Nucleus accumbens (tissue), 56 donors: ENCODE data around the gene ROR1.

ENCODE experiments used
- DNase-seq, 56 donors: peaks; one replicate each; lab custom pipeline; 2025; lab: John Stamatoyannopoulos, UW

The ROR1 gene

GRCh38 chr1:63951059-63951946 lies 177.5 kb downstream of the ROR1 start:
- DNase-seq = no peak

- no peak for DNase-seq
These were observed 180.4 kb downstream of the ROR1 start for GRCh38 chr1:63954187-63954586.

- no peak for DNase-seq
These were observed 181.7 kb downstream of the ROR1 start for GRCh38 chr1:63955370-63956145.

GRCh38 chr1:63958556-63958955 lies 184.7 kb downstream of the ROR1 start:
- no peak for DNase-seq

GRCh38 chr1:63960326-63960725 lies 186.5 kb downstream of the ROR1 start:
- DNase-seq = no peak

- DNase-seq = no peak
These were observed 192.2 kb downstream of the ROR1 start for GRCh38 chr1:63966016-63966415.

GRCh38 chr1:63967901-63968300 lies 194.1 kb downstream of the ROR1 start:
- no peak for DNase-seq

- no peak for DNase-seq
These were observed 195.0 kb downstream of the ROR1 start for GRCh38 chr1:63968663-63969440.

DNA sequence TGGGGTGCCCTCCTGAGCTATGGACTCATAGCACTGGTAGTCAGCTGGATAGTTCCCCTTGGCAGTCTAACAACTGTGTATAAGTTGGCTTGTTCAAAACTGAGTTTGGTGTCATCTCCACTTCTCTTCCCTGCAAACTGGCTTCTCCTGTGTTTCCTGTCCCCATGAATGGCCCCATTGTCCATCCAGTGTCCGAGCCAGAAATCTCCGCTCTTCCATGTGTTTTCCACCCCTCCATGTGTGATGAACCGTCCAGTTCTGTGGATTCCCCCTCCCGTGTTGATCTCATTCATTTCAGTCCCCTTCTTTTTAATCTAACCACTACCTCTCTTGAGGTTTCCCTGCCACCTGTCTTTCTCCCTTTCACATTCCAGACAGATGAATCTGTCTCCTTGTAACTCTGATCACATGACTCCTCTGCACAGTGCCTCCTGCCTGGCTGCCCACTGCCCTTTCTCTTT lies 195.7 kb downstream of the ROR1 start:
- DNase-seq = peak in 25 of 56 donors; percentile 0 to 60 (median 13)

DNA sequence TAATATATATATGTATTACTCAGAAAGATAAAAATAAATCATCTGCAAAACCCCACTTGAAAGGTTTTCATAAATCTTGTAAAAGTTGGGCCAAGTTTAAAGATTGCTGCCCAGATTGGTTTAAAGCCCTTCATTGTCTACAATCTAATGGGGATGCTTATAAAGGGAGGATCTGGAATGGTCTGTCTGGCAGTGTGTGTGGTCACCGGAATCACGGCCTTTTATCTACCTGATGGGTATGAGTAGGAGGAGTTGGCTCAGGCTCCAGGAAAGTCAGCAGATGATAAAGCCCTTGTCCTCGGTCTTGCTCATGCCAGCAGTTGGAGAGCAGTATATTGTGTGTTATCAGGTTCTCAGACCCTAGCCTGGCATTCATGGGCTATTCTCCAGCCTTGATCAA lies 197.7 kb downstream of the ROR1 start:
- DNase-seq = no peak

GRCh38 chr1:63973005-63973419 lies 199.2 kb downstream of the ROR1 start:
- DNase-seq = no peak

DNA sequence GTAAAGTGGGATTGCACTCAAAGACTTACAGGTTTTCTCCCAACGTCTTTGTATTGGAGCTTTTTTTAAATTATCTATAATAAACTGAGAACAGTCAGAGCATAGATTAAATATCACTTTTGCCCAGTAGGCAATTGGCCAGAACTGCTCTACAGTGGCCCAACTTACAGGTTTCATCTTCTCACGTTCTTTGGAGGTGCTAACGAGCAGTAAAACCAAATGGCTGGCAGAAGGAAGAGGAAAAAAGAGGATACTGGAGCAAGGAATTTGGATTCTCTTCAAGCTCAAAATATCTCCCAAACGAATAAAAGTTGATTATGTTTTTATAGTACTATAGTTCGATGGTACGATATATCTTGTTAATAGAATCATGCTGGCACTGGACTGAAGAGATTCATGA lies 201.1 kb downstream of the ROR1 start:
- no peak for DNase-seq

GRCh38 chr1:63975481-63975880 lies 201.7 kb downstream of the ROR1 start:
- DNase-seq = no peak

DNA sequence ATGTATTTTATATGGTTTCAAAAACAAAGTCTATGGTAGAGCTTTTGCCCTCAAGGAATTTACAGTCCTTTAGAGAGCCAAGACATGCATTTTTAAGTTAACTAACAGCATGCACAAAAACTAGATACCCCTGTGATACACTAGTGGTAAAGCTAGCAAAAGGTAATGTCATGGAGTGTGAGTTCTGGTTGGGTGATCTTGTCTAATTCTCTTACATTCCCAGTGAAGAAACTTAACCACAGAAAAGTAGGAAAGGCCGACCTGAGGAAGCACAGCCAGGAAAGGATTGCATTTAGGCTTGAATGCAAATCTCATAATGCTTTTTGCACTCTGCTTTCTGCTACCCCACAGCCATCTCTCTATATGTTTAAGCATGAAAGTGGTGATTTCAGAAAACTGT lies 202.2 kb downstream of the ROR1 start:
- DNase-seq = no peak

GRCh38 chr1:63977466-63977865 lies 203.6 kb downstream of the ROR1 start:
- no peak for DNase-seq

DNA sequence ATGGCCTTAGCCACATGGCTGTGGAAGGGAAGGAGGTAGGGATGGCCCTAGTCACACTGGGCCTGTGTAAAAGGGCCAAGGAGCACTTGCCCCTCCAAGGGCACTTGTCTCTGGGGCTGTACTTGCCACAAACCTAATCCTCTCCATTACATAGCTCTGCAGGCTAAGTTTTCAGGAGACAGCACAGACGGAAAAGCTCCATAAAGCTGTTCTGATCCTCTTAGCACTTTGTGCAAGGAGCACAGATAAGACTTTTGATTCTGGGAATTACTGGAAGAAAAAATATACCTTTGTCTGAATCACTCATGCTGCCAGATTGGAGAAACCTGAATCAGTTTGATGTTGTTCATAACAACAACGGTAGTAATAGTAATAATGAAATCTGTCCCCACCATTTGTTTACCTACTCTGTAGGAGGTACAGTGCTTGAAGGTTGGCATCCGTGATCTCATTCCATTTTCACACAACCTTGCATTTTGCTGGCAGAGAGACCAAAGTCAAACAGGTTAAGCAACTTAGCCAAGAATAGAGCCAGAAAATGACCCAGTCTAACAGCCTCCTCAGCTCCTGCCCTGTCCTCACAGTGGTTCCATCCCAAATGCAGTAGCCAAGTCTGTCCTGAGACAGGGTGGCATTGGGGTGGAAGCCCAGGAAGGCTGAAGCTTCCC lies 207.1 kb downstream of the ROR1 start:
- DNase-seq = no peak

DNA sequence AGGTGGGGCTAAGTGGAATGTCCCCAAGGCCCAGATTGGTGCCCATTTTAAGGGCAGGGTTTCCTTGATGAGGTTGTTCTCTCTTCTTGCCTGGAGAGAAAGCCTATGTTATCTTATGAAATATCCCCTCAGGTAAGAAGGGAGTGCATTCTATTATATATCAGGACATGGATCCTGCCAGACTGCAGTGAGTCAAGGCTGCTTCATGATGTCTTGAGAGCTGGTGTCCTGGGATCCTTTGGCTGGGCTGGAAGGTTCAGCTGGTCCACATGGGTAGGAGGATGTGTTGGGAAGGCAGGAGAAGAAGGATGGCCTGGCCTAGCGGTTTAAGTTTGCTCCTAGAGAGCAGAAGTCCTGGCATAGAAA lies 207.6 kb downstream of the ROR1 start:
- DNase-seq = no peak

- no peak for DNase-seq
These were observed 208.4 kb downstream of the ROR1 start for GRCh38 chr1:63982201-63982600.

DNA sequence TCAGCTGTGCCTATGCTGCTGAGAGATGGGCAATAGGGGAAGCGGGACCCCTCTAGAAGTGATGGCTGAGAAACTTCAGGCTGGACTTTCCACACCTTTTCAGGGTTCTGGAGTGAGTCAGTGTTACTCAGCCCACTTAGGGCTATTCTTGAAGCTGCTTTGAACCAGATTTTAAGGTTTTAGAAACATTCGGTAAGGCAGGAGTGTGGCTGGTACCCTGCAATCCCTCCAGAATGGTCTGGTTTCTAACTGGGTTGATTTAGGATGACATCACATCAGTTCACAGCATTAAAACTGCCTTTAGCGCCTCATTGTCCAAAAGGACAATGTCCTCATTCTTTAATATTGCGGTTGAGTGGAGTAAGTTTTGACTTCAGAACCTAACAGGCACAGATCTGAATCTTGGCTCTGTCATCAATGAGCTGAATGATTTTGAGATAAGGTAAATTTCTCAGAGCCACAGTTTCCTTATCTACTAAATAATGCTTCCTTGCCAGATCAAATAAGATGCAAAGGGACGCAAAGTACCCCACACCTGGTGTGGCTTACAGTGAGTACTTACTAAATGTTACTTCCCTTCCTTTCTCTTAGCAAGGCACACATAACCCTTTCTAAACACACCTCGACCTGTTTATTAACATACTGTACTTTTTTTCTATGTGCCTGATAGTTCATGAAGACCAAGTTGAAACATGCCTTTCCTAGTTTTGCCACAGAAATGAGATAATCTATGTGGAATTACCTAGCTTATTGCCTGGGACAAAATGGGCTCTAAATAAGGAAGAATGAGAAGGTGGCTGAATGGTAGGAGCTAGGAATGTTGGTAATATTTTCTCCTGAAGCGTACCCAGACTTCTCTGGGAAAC lies 209.8 kb downstream of the ROR1 start:
- no peak for DNase-seq
